ENCODE results near the gene FNDC1. TPM values are rescaled to one million over a fixed set of nuclear protein-coding genes. Genes with fewer than 3 reads are reported as not detected.

FNDC1 gene
- total and polyA plus RNA-seq, 10 of the 15 experiments (the other 5 are each of a cell fraction or from before 2014, with no cell fraction given): not detected

DNA sequence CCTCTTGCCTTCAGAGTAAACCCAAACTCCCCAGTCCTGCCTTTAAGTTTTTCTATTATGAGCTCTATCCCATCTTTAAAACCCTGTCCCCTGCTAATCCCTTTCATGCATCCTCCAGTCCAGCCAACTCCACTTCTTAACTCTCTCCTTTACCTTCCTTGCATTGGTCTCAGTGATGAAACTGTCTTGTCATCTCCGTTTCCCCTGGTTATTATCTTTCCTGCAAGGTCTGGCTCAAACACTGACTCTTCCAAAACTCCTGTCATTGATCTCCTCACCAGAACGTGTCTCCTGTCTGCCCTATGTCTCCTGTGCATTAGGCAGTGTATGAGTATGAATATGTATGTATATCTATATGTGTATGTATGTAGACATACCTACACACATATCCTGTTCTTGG lies 11.8 kb upstream of the FNDC1 start:
- BruUV-seq (replicated peaks): no TSS peak
- Histone ChIP-seq H3K4me3 (no peak overlapping the region), H3K9ac (ENCODE audit: control insufficient read depth, insufficient read depth, low read length) (no peak overlapping the region), H2AFZ (ENCODE audit: control insufficient read depth, low read depth, low read length) (no peak overlapping the region), H3K4me1 (ENCODE audit: control insufficient read depth, insufficient read depth, low read length) (no peaks in the 10 kb centered on the region), H3K27me3 (replicated peaks in 1 of 2; ENCODE audit: control insufficient read depth in 2 of 2, insufficient read depth in 2 of 2, low read length in 1 of 2) (no peaks in the 10 kb centered on the region; a peak in 2 of 4 replicates), H3K79me2 (ENCODE audit: control insufficient read depth, insufficient read depth, low read length) (no peaks in the 10 kb centered on the region), H3K4me2 (ENCODE audit: control insufficient read depth, insufficient read depth) (no peak overlapping the region), H3K36me3 (ENCODE audit: control insufficient read depth in 2 of 2, insufficient read depth in 2 of 2, low read length in 1 of 2) (no peaks in the 10 kb centered on the region), H3K27ac (ENCODE audit: control insufficient read depth, insufficient read depth) (no peak overlapping the region), H4K20me1 (ENCODE audit: control insufficient read depth, insufficient read depth) (no peaks in the 10 kb centered on the region), H3K9me3 (replicated peaks; ENCODE audit: control insufficient read depth, insufficient read depth, low read length) (no peaks in the 10 kb centered on the region; the same call in 1 of the 3 replicates)
- WGBS (ENCODE audit: insufficient coverage, insufficient replicate concordance, low lambda C conversion rate, missing lambda C conversion rate): 22% methylated on average over 2 of the region's 2 CpGs
- ATAC-seq (no peak), DNase-seq (ENCODE audit: low read depth, low spot score) (no peak), FAIRE-seq (no peak)
- ChIA-PET RAD21 (ENCODE audit: unreplicated experiment) (no interaction called here), CTCF (interaction anchor here (0.9 kb wide), 1 partner anchor 15 kb away, joined by 3 read pairs; no protein-coding TSS in a partner anchor), SMC1A (ENCODE audit: uncharacterized antibody, unreplicated experiment) (interaction anchor here (1.2 kb wide), 1 partner anchor 150 kb away, joined by 3 read pairs; no protein-coding TSS in a partner anchor), POLR2A (no interaction called here)
- TF ChIP-seq CHD4 (IDR thresholded peaks at IDR 0.05) (no peak), HDAC6 (IDR thresholded peaks at IDR 0.05; ENCODE audit: unreplicated experiment) (no peak), EGR1 (IDR thresholded peaks at IDR 0.05; ENCODE audit: borderline replicate concordance in 1 of 2, low read depth in 2 of 2, low read length in 2 of 2) (no peak), POLR2A (IDR thresholded peaks at IDR 0.05; ENCODE audit: low read depth, low read length) (no peak), CREM (IDR thresholded peaks at IDR 0.05; ENCODE audit: low read depth) (no peak), FOXM1 (IDR thresholded peaks at IDR 0.05; ENCODE audit: low read depth, low read length) (no peak), BACH1 (IDR thresholded peaks at IDR 0.05; ENCODE audit: borderline replicate concordance) (no peak), TCF3 (IDR thresholded peaks at IDR 0.05; ENCODE audit: borderline replicate concordance, insufficient read depth, low read depth, low read length) (no peak), CREB1 (IDR thresholded peaks at IDR 0.05; ENCODE audit: low read depth) (no peak)
- TF ChIP-seq, protein P1, sequence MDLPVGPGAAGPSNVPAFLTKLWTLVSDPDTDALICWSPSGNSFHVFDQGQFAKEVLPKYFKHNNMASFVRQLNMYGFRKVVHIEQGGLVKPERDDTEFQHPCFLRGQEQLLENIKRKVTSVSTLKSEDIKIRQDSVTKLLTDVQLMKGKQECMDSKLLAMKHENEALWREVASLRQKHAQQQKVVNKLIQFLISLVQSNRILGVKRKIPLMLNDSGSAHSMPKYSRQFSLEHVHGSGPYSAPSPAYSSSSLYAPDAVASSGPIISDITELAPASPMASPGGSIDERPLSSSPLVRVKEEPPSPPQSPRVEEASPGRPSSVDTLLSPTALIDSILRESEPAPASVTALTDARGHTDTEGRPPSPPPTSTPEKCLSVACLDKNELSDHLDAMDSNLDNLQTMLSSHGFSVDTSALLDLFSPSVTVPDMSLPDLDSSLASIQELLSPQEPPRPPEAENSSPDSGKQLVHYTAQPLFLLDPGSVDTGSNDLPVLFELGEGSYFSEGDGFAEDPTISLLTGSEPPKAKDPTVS (IDR thresholded peaks at IDR 0.05; ENCODE audit: low read depth, low read length): no peak
- TF ChIP-seq, protein P2, sequence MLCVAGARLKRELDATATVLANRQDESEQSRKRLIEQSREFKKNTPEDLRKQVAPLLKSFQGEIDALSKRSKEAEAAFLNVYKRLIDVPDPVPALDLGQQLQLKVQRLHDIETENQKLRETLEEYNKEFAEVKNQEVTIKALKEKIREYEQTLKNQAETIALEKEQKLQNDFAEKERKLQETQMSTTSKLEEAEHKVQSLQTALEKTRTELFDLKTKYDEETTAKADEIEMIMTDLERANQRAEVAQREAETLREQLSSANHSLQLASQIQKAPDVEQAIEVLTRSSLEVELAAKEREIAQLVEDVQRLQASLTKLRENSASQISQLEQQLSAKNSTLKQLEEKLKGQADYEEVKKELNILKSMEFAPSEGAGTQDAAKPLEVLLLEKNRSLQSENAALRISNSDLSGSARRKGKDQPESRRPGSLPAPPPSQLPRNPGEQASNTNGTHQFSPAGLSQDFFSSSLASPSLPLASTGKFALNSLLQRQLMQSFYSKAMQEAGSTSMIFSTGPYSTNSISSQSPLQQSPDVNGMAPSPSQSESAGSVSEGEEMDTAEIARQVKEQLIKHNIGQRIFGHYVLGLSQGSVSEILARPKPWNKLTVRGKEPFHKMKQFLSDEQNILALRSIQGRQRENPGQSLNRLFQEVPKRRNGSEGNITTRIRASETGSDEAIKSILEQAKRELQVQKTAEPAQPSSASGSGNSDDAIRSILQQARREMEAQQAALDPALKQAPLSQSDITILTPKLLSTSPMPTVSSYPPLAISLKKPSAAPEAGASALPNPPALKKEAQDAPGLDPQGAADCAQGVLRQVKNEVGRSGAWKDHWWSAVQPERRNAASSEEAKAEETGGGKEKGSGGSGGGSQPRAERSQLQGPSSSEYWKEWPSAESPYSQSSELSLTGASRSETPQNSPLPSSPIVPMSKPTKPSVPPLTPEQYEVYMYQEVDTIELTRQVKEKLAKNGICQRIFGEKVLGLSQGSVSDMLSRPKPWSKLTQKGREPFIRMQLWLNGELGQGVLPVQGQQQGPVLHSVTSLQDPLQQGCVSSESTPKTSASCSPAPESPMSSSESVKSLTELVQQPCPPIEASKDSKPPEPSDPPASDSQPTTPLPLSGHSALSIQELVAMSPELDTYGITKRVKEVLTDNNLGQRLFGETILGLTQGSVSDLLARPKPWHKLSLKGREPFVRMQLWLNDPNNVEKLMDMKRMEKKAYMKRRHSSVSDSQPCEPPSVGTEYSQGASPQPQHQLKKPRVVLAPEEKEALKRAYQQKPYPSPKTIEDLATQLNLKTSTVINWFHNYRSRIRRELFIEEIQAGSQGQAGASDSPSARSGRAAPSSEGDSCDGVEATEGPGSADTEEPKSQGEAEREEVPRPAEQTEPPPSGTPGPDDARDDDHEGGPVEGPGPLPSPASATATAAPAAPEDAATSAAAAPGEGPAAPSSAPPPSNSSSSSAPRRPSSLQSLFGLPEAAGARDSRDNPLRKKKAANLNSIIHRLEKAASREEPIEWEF (IDR thresholded peaks at IDR 0.05; ENCODE audit: insufficient replicate concordance, low read depth, low read length): no peak
- TF ChIP-seq, protein P3, sequence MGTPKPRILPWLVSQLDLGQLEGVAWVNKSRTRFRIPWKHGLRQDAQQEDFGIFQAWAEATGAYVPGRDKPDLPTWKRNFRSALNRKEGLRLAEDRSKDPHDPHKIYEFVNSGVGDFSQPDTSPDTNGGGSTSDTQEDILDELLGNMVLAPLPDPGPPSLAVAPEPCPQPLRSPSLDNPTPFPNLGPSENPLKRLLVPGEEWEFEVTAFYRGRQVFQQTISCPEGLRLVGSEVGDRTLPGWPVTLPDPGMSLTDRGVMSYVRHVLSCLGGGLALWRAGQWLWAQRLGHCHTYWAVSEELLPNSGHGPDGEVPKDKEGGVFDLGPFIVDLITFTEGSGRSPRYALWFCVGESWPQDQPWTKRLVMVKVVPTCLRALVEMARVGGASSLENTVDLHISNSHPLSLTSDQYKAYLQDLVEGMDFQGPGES (IDR thresholded peaks at IDR 0.05): no peak
- TF ChIP-seq, protein P4, sequence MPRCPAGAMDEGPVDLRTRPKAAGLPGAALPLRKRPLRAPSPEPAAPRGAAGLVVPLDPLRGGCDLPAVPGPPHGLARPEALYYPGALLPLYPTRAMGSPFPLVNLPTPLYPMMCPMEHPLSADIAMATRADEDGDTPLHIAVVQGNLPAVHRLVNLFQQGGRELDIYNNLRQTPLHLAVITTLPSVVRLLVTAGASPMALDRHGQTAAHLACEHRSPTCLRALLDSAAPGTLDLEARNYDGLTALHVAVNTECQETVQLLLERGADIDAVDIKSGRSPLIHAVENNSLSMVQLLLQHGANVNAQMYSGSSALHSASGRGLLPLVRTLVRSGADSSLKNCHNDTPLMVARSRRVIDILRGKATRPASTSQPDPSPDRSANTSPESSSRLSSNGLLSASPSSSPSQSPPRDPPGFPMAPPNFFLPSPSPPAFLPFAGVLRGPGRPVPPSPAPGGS (IDR thresholded peaks at IDR 0.05; ENCODE audit: borderline replicate concordance, insufficient read depth, low read depth, low read length, poor library complexity, severe bottlenecking): no peak
- TF ChIP-seq, protein P5, sequence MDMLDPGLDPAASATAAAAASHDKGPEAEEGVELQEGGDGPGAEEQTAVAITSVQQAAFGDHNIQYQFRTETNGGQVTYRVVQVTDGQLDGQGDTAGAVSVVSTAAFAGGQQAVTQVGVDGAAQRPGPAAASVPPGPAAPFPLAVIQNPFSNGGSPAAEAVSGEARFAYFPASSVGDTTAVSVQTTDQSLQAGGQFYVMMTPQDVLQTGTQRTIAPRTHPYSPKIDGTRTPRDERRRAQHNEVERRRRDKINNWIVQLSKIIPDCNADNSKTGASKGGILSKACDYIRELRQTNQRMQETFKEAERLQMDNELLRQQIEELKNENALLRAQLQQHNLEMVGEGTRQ (IDR thresholded peaks at IDR 0.05; ENCODE audit: borderline replicate concordance, low read depth, low read length): no peak
- intact Hi-C loops (cut with micrococcal nuclease; ENCODE audit: unreplicated experiment): no loop called here
- in situ Hi-C loops (cut with MboI): no loop called here
